ENCODE data around the gene PTGER4. TPM values are rescaled to one million over a fixed set of nuclear protein-coding genes. Genes with fewer than 3 reads are reported as not detected.

The PTGER4 gene
- total and polyA plus RNA-seq, 7 experiments from 2014 or later: 38.5 to 422 (median 56.0) TPM

DNA sequence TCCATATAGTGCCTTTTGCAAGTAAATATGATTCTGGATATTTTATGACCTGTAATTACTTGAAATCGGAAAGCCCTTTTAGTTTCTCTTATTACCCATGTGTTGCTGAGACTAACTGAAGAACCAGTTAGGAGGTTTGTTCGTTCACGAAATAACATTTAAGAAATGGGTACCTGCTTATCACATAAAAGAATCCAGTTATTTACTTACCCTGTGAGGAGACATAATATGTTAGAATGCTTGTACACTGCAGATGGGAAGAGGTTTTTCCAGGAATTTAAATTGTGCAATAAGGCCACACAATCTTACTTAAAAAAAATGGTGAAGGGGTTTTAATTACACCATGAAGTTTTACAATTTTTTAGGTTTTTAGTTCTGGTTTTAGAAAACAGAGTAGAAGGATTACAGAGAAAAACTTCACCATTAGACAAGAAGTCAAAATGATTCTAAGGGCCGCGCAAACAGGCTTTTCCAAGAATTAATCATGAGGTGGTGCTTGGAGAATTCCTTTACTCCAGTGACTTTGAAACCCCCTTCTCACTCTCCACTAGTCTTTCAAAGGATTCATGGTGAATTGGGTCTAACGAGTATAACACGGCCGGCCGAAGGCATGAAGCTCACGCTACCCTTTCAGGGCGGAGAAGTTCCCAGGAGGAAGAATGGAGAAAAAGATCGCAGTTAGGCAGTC lies 1.1 kb upstream of the PTGER4 start:
- CTCF ChIA-PET: interaction anchor here (1.5 to 2.1 kb wide), 2 partner anchors 26 to 172 kb away, joined by 3 to 6 read pairs; no protein-coding TSS in a partner anchor
- H3K36me3 ChIP-seq (ENCODE audit: control insufficient read depth in 2 of 3, insufficient read depth in 3 of 3, low read length in 3 of 3): peaks cover 0 to 23% (median 0%) of the 10 kb centered on the region in 3 experiments
- no peak for DNase-seq

GRCh38 chr5:40679148-40679912 lies 385 bp upstream of the PTGER4 start:
- H3K36me3 ChIP-seq (ENCODE audit: control insufficient read depth in 2 of 3, insufficient read depth in 3 of 3, low read length in 3 of 3): peaks cover 0 to 23% (median 0%) of the 10 kb centered on the region in 3 experiments
- H3K4me1 ChIP-seq (ENCODE audit: control insufficient read depth in 2 of 2, insufficient read depth in 2 of 2, low read length in 2 of 2): peaks cover 27 to 38% of the 10 kb centered on the region in 2 donors
- peak overlapping the region; percentile 99 for H3K27ac ChIP-seq (ENCODE audit: low read depth, low read length)
- peak overlapping the region; percentile 77 for H3K4me3 ChIP-seq (ENCODE audit: low read length)
- ChIA-PET POLR2A (interaction anchor here (0.6 to 4.4 kb wide), 11 partner anchors 8 to 274 kb away, joined by 3 to 79 read pairs (median 6); no protein-coding TSS in a partner anchor), CTCF (interaction anchor here (0.5 to 2.1 kb wide), 6 partner anchors 10 to 1478 kb away, joined by 3 to 6 read pairs (median 4); no protein-coding TSS in a partner anchor)
- intact Hi-C loops (cut with micrococcal nuclease): loop anchor here (1.0 to 10.0 kb wide), 19 partner anchors 9 to 1607 kb away; partner anchors contain the start of genes RIMOC1 (in 2 of the 2), RPL37 (in 2 of the 2), TTC33 (in 2 of the 2) and PRKAA1 (in 1 of the 2)
- Mint-ChIP-seq H3K27me3 (no peaks in the 10 kb centered on the region), H3K36me3 (peaks cover 9 to 42% (median 15%) of the 10 kb centered on the region in 5 donors), H3K9me3 (peaks cover 0 to 4% (median 0%) of the 10 kb centered on the region in 11 donors), H3K4me3 (peak overlapping the region; percentile 93 to 100 (median 98)), H3K4me1 (peaks cover 34 to 63% (median 55%) of the 10 kb centered on the region in 7 donors), H3K27ac (peak overlapping the region; percentile 87 to 98 (median 96))
- peak; percentile 83 for ATAC-seq
- DNase-seq: peak; percentile 82 to 96 (median 87)
- no peaks in the 10 kb centered on the region for H3K27me3 ChIP-seq (ENCODE audit: control insufficient read depth in 2 of 2, insufficient read depth in 2 of 2, low read length in 2 of 2)
- H3K9me3 ChIP-seq (ENCODE audit: control insufficient read depth in 2 of 3, low read length in 3 of 3): no peaks in the 10 kb centered on the region

More for the DNA sequence above, 1.1 kb upstream of the PTGER4 start:
- H3K27ac ChIP-seq (ENCODE audit: low read depth, low read length): peak overlapping the region; percentile 99
- intact Hi-C loops (cut with micrococcal nuclease): loop anchor here (1.0 to 10.0 kb wide), 21 partner anchors 8 to 1606 kb away; partner anchors contain the start of genes RIMOC1 (in 2 of the 2), RPL37 (in 2 of the 2), TTC33 (in 2 of the 2) and PRKAA1 (in 1 of the 2)
- peaks cover 27 to 38% of the 10 kb centered on the region in 2 donors for H3K4me1 ChIP-seq (ENCODE audit: control insufficient read depth in 2 of 2, insufficient read depth in 2 of 2, low read length in 2 of 2)
- no peaks in the 10 kb centered on the region for H3K9me3 ChIP-seq (ENCODE audit: control insufficient read depth in 2 of 3, low read length in 3 of 3)
- Mint-ChIP-seq H3K4me3 (peak overlapping the region; percentile 93 to 100 (median 98)), H3K27ac (peak overlapping the region; percentile 87 to 98 (median 96)), H3K9me3 (peaks cover 0 to 4% (median 0%) of the 10 kb centered on the region in 11 donors), H3K36me3 (peaks cover 9 to 36% (median 15%) of the 10 kb centered on the region in 5 donors), H3K27me3 (no peaks in the 10 kb centered on the region), H3K4me1 (peaks cover 34 to 63% (median 55%) of the 10 kb centered on the region in 7 donors)
- no peaks in the 10 kb centered on the region for H3K27me3 ChIP-seq (ENCODE audit: control insufficient read depth in 2 of 2, insufficient read depth in 2 of 2, low read length in 2 of 2)
- H3K4me3 ChIP-seq (ENCODE audit: low read length): peak overlapping the region; percentile 77
- POLR2A ChIA-PET: interaction anchor here (0.8 to 4.4 kb wide), 3 partner anchors 27 to 242 kb away, joined by 3 to 79 read pairs (median 13); no protein-coding TSS in a partner anchor
- no peak for ATAC-seq

DNA sequence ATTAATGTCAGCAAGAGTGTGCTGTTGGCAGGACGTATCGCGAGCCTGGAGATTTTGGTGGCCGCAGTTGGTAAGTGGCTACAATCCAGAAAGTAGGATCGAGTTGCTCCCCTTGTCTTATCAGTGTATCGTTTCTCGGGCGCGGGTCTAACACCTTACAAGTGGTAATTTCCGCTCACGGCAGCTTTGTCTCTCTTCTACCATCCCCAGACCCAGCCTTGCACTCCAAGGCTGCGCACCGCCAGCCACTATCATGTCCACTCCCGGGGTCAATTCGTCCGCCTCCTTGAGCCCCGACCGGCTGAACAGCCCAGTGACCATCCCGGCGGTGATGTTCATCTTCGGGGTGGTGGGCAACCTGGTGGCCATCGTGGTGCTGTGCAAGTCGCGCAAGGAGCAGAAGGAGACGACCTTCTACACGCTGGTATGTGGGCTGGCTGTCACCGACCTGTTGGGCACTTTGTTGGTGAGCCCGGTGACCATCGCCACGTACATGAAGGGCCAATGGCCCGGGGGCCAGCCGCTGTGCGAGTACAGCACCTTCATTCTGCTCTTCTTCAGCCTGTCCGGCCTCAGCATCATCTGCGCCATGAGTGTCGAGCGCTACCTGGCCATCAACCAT lies 1.1 kb downstream of the PTGER4 start:
- CTCF ChIA-PET: interaction anchor here (0.8 to 1.8 kb wide), 5 partner anchors 8 to 250 kb away, joined by 3 to 5 read pairs (median 4); no protein-coding TSS in a partner anchor
- Histone ChIP-seq H3K36me3 (ENCODE audit: control insufficient read depth in 2 of 3, insufficient read depth in 3 of 3, low read length in 3 of 3) (peaks cover 0 to 23% (median 0%) of the 10 kb centered on the region in 3 experiments), H3K4me1 (ENCODE audit: control insufficient read depth in 2 of 2, insufficient read depth in 2 of 2, low read length in 2 of 2) (peaks cover 18 to 27% of the 10 kb centered on the region in 2 donors), H3K9me3 (ENCODE audit: control insufficient read depth in 2 of 3, low read length in 3 of 3) (no peaks in the 10 kb centered on the region), H3K4me3 (ENCODE audit: low read length) (peak overlapping the region; percentile 77), H3K27me3 (ENCODE audit: control insufficient read depth in 2 of 2, insufficient read depth in 2 of 2, low read length in 2 of 2) (no peaks in the 10 kb centered on the region), H3K27ac (ENCODE audit: low read depth, low read length) (peak overlapping the region; percentile 99)
- POLR2A ChIA-PET: interaction anchor here (0.6 to 4.4 kb wide), 16 partner anchors 8 to 1223 kb away, joined by 3 to 79 read pairs (median 4); partner anchors contain the start of gene RIMOC1
- Mint-ChIP-seq H3K27ac (peak overlapping the region; percentile 87 to 98 (median 96)), H3K9me3 (peaks cover 0 to 4% (median 0%) of the 10 kb centered on the region in 11 donors), H3K4me3 (peak overlapping the region; percentile 93 to 100 (median 98)), H3K36me3 (peaks cover 11 to 52% (median 15%) of the 10 kb centered on the region in 5 donors), H3K27me3 (no peaks in the 10 kb centered on the region), H3K4me1 (peaks cover 37 to 63% (median 52%) of the 10 kb centered on the region in 7 donors)
- ATAC-seq (no peak), DNase-seq (peak; percentile 30 to 71 (median 66))
- intact Hi-C loops (cut with micrococcal nuclease): loop anchor here (1.0 to 10.0 kb wide), 6 partner anchors 7 to 1609 kb away; partner anchors contain the start of genes OXCT1 (in 1 of the 2) and RICTOR (in 1 of the 2)

GRCh38 chr5:40681363-40682153 lies 1.8 kb downstream of the PTGER4 start:
- Histone ChIP-seq H3K36me3 (ENCODE audit: control insufficient read depth in 2 of 3, insufficient read depth in 3 of 3, low read length in 3 of 3) (peaks cover 0 to 23% (median 0%) of the 10 kb centered on the region in 3 experiments), H3K27ac (ENCODE audit: low read depth, low read length) (peak overlapping the region; percentile 99), H3K4me3 (ENCODE audit: low read length) (peak overlapping the region; percentile 77), H3K27me3 (ENCODE audit: control insufficient read depth in 2 of 2, insufficient read depth in 2 of 2, low read length in 2 of 2) (no peaks in the 10 kb centered on the region), H3K9me3 (ENCODE audit: control insufficient read depth in 2 of 3, low read length in 3 of 3) (no peaks in the 10 kb centered on the region), H3K4me1 (ENCODE audit: control insufficient read depth in 2 of 2, insufficient read depth in 2 of 2, low read length in 2 of 2) (peaks cover 11 to 20% of the 10 kb centered on the region in 2 donors)
- Mint-ChIP-seq H3K4me3 (peak overlapping the region; percentile 93 to 100 (median 98)), H3K9me3 (peaks cover 0 to 4% (median 0%) of the 10 kb centered on the region in 11 donors), H3K27ac (peak overlapping the region; percentile 90 to 98 (median 96)), H3K4me1 (peaks cover 36 to 63% (median 52%) of the 10 kb centered on the region in 7 donors), H3K36me3 (peaks cover 14 to 58% (median 16%) of the 10 kb centered on the region in 5 donors), H3K27me3 (no peaks in the 10 kb centered on the region)
- ChIA-PET POLR2A (interaction anchor here (0.7 to 4.4 kb wide), 11 partner anchors 10 to 1222 kb away, joined by 3 to 79 read pairs (median 4); partner anchors contain the start of gene RIMOC1), CTCF (interaction anchor here (0.8 to 1.8 kb wide), 5 partner anchors 24 to 313 kb away, joined by 3 to 5 read pairs (median 4); no protein-coding TSS in a partner anchor)
- DNase-seq (peak; percentile 29 to 58 (median 52)), ATAC-seq (peak; percentile 1)
- intact Hi-C loops (cut with micrococcal nuclease): loop anchor here (1.0 to 10.0 kb wide), 6 partner anchors 103 to 1609 kb away; partner anchors contain the start of genes OXCT1 (in 1 of the 2) and RICTOR (in 1 of the 2)
